K562 (cell line): Measurements from ENCODE around the gene TSC1. TPM values are rescaled to one million over a fixed set of nuclear protein-coding genes. Genes with fewer than 3 reads are reported as not detected.
A peak's percentile ranks its signal among the peaks of the same experiment; 100 is the strongest.

Experiments used
- ARID3B ChIP-seq: fragments of 250-450 bp; sonication (Bioruptor Pico); IDR thresholded peaks from 2 replicates; pipeline ENCODE4 v1.4.0; 2020; ENCODE audit warnings: borderline replicate concordance
- ATF1 ChIP-seq, 2 experiments: fragments of 450-650 bp in 1 of 2; IDR thresholded peaks; 2 replicates each; pipeline ENCODE4 v1.6.1; 2016; ENCODE audit warnings: missing compliant biosample characterization in 1 of 2, missing genetic modification characterization in 1 of 2
- CBX3 ChIP-seq, 2 experiments: IDR thresholded peaks; 1 replicate in 1 of 2; 2 replicates in 1 of 2; pipeline ENCODE4 v1.6.1; 2012; ENCODE audit warnings: inconsistent platforms in 2 of 2, low read length in 2 of 2, borderline replicate concordance in 1 of 2, control low read depth in 1 of 2
- HSF4 ChIP-seq: fragments of 250-450 bp; sonication (Bioruptor Pico); IDR thresholded peaks from 2 replicates; pipeline ENCODE4 v2.1.2; 2022; ENCODE audit warnings: mild to moderate bottlenecking, moderate library complexity, borderline replicate concordance
- NONO ChIP-seq, 2 experiments: fragments of 200-400 bp in 1 of 2; fragments of 450-650 bp in 1 of 2; formaldehyde crosslinking in 1 of 2; IDR thresholded peaks; 2 replicates each; pipeline ENCODE4 v1.6.1; 2017; ENCODE audit warnings: low read depth in 2 of 2, mild to moderate bottlenecking in 2 of 2, moderate library complexity in 2 of 2, low read length in 1 of 2
- PHB2 ChIP-seq: fragments of 450-650 bp; IDR thresholded peaks from 2 replicates; pipeline ENCODE4 v1.6.1; 2017; ENCODE audit warnings: low read depth
- PKNOX1 ChIP-seq: fragments of 450-650 bp; IDR thresholded peaks from 2 replicates; pipeline ENCODE4 v1.6.1; 2016
- PREB ChIP-seq: sonication (generic); formaldehyde crosslinking; IDR thresholded peaks from 2 replicates; pipeline ENCODE4 v1.8.1; 2023; ENCODE audit warnings: mild to moderate bottlenecking, missing genetic modification reagents
- ZBTB26 ChIP-seq: fragments of 450-650 bp; formaldehyde crosslinking; IDR thresholded peaks from 2 replicates; pipeline ENCODE4 v1.4.0; 2022; ENCODE audit warnings: missing genetic modification characterization
- ZFP36 ChIP-seq: fragments of 150-350 bp; IDR thresholded peaks from 2 replicates; pipeline ENCODE4 v1.6.1; 2018; ENCODE audit warnings: low read length, low read depth; ENCODE audit not compliant: partially characterized antibody
- ZFPM2 ChIP-seq: fragments of 250-450 bp; sonication (Bioruptor Pico); IDR thresholded peaks from 2 replicates; pipeline ENCODE4 v1.5.1; 2022; ENCODE audit warnings: mild to moderate bottlenecking
- ZNF445 ChIP-seq: fragments of 250-450 bp; sonication (Bioruptor Pico); IDR thresholded peaks from 2 replicates; pipeline ENCODE4 v1.4.0; 2020; ENCODE audit warnings: low read depth, mild to moderate bottlenecking, moderate library complexity
- ZNF449 ChIP-seq: fragments of 250-450 bp; sonication (Bioruptor Pico); IDR thresholded peaks from 2 replicates; pipeline ENCODE4 v1.8.0; 2022; ENCODE audit warnings: moderate library complexity, mild to moderate bottlenecking, inconsistent platforms
- ZNF77 ChIP-seq: fragments of 250-450 bp; sonication (Bioruptor Pico); IDR thresholded peaks from 2 replicates; pipeline ENCODE4 v1.5.0; 2020
- polyA plus RNA-seq, 8 experiments: library from polyadenylated mRNA; depleted of rRNA in 4 of 8; stranded (reverse) in 5 of 8; unstranded in 3 of 8; fragments of >200 nt; fragmentation: Nextera tagmentation in 2 of 8; fragmentation: Illumina TruSeq in 1 of 8; extraction: Ambion mirVana in 2 of 8; extraction: Trizol in 1 of 8; gene quantifications; 2 replicates each; pipeline versions ENCODE4 v1.2.1 to v1.2.3, GENCODE V29; 2011 to 2014; ENCODE audit warnings: inconsistent platforms in 1 of 8, missing spikeins in 1 of 8
- total RNA-seq, 7 experiments: library from RNA; depleted of rRNA in 6 of 7; stranded (reverse); fragments of >200 nt in 6 of 7; fragmentation: Illumina TruSeq in 2 of 7; extraction: Trizol in 2 of 7; gene quantifications; 2 replicates each; pipeline versions ENCODE4 v1.2.1 to v1.2.3, GENCODE V29; 2011 to 2021; ENCODE audit warnings: low replicate concordance in 1 of 7

The TSC1 gene
- total and polyA plus RNA-seq, 9 of the 15 experiments (the other 6 are each of a cell fraction or from before 2014, with no cell fraction given) = 6.9 to 37.6 (median 18.6) TPM

GRCh38 chr9:132944294-132945185 is at the start of gene TSC1 (continued):
- TF ChIP-seq ZNF445 (CRISPR knock-in tag) = no peak
- peak; percentile 65 for TF ChIP-seq ATF1 (CRISPR knock-in tag; IDR thresholded peaks at IDR 0.05)
- peak; percentile 95 for TF ChIP-seq ATF1 (tag; IDR thresholded peaks at IDR 0.05)
- no peak for TF ChIP-seq ZFPM2 (CRISPR knock-in tag)
- no peak; the same call in 1 of the 2 replicates for TF ChIP-seq PHB2
- no peak for TF ChIP-seq ZNF449 (CRISPR knock-in tag)
- no peak for TF ChIP-seq CBX3 (IDR thresholded peaks at IDR 0.05; ENCODE audit: borderline replicate concordance in 1 of 2, low read length in 2 of 2)
- peak; percentile 72 for TF ChIP-seq PKNOX1
- TF ChIP-seq NONO (IDR thresholded peaks at IDR 0.05; ENCODE audit: low read depth in 2 of 2, low read length in 1 of 2) = peak in 1 of 2 experiments; percentile 71; a peak in 1 of 4 replicates
- no peak for TF ChIP-seq ARID3B
- TF ChIP-seq PREB (CRISPR knock-in tag) = no peak
- TF ChIP-seq ZBTB26 (CRISPR knock-in tag) = no peak
- TF ChIP-seq ZFP36 = no peak
- TF ChIP-seq ZNF77 (CRISPR knock-in tag) = no peak
- TF ChIP-seq HSF4 = no peak
